MCF 10A (cell line): Measurements from ENCODE around the gene MYH1. TPM values are rescaled to one million over a fixed set of nuclear protein-coding genes. Genes with fewer than 3 reads are reported as not detected.

Experiments
- Bru-seq: library from RNA; stranded (reverse); fragments of 400-500 nt; gene quantifications from one replicate; lab custom pipeline; 2021; lab: Mats Ljungman, UMichigan
- BruChase-seq, 2 experiments: library from RNA; stranded (reverse); fragments of 400-500 nt; gene quantifications; one replicate each; lab custom pipeline; 2021; lab: Mats Ljungman, UMichigan
- BruUV-seq: library from RNA; stranded (reverse); fragments of 400-500 nt; replicated peaks from 2 replicates; lab custom pipeline; 2021; lab: Mats Ljungman, UMichigan
- CTCF ChIA-PET: fragments of 300-600 bp; sonication (Branson Sonifier 250); formaldehyde crosslinking; extraction: SDS; loops from one replicate; lab custom pipeline; 2021; ENCODE audit warnings: antibody characterized with exemption, inconsistent platforms; lab: Yijun Ruan, JAX
- POLR2A ChIA-PET: fragments of 300-600, 350-650 bp; sonication (Branson Sonifier 250); formaldehyde crosslinking; extraction: SDS; loops from one replicate; lab custom pipeline; 2020; ENCODE audit warnings: antibody characterized with exemption, inconsistent platforms; lab: Yijun Ruan, JAX
- DNase-seq: peaks from one replicate; pipeline ENCODE4 v3.0.0-alpha.2; 2018; ENCODE audit not compliant: unreplicated experiment
- H3K27ac Mint-ChIP-seq: one replicate; pipeline ENCODE4 v1.8.0; 2022; ENCODE audit warnings: mild to moderate bottlenecking, low read depth, mixed read lengths; ENCODE audit not compliant: unreplicated experiment
- H3K27me3 Mint-ChIP-seq: one replicate; pipeline ENCODE4 v1.8.0; 2022; ENCODE audit warnings: mixed read lengths; ENCODE audit not compliant: insufficient read depth, unreplicated experiment
- H3K36me3 Mint-ChIP-seq: one replicate; pipeline ENCODE4 v1.8.0; 2022; ENCODE audit warnings: mild to moderate bottlenecking, moderate library complexity, mixed read lengths; ENCODE audit not compliant: insufficient read depth, unreplicated experiment
- H3K4me1 Mint-ChIP-seq: one replicate; pipeline ENCODE4 v1.8.0; 2022; ENCODE audit warnings: mixed read lengths; ENCODE audit not compliant: insufficient read depth, unreplicated experiment
- H3K4me3 Mint-ChIP-seq: one replicate; pipeline ENCODE4 v1.8.0; 2022; ENCODE audit warnings: mild to moderate bottlenecking, moderate library complexity, mixed read lengths; ENCODE audit not compliant: unreplicated experiment
- H3K9me3 Mint-ChIP-seq: one replicate; pipeline ENCODE4 v1.8.0; 2022; ENCODE audit warnings: mixed read lengths; ENCODE audit not compliant: unreplicated experiment
- intact Hi-C: fragments of 100-400 bp; cut with micrococcal nuclease; formaldehyde crosslinking; loops from 2 replicates; pipeline ENCODE4 v1.14.1; 2022
- long read RNA-seq: library from polyadenylated mRNA; stranded (forward); transcript quantifications from one replicate; pipeline ENCODE4 v2.0.0, GENCODE V29; 2022
- total RNA-seq: library from RNA; stranded (reverse); gene quantifications from 2 replicates; pipeline ENCODE4 v1.2.3, GENCODE V29; 2022
- TF ChIP-seq, protein P1 (sequence below): fragments of 200-600 bp; IDR thresholded peaks from one replicate; pipeline ENCODE4 v1.8.0; 2022; ENCODE audit warnings: antibody characterized with exemption, mild to moderate bottlenecking; ENCODE audit not compliant: unreplicated experiment

The MYH1 gene
- total RNA-seq (not detected in 2 replicates), Bru-seq, nascent RNA (not detected), BruChase-seq, experiment 1, labeled RNA remaining after a 6-hour chase (not detected), BruChase-seq, experiment 2, labeled RNA remaining after a 2-hour chase (not detected)
- long read RNA-seq, result 0 reads

DNA sequence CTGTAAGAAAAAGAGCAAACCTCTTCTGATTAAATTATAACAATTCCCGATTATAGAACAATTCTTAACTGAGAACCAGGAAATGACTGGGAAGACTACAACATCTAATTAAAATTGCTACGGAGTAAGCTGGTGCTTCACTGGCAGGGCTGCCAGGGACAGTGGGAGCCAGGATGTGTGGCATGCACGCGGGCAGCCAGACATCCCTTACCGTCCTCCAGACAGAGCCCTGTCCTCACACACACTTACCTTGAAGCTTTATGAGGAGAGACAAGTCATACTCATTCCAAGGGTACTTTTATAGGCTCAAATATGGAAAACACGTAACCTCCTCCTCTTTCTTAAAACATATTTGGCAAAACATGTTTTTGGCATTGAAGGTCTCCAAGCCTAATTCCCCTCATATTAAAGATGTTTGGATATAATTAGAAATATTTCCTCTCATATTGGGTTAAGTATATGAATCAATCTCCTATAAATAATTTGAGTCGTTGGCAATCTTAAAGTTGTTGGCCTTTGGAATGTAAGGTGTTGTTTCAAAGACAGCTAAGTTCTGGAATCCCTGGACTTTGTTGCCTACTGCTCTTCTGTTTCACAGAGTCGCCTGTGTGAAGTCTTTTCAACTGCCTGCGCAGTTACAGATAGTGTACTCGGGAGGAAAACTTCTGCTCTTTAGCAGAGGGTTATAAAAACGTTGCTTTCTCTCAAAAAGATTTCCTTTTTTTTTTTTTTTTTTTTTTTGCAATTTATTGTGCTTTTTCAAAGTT, at the start of gene MYH1:
TSS of gene MYH1 (minus strand) at position 272 of the 767 bp plus-strand sequence. CDS start 1,900 bp downstream, outside the sequence.
- POLR2A ChIA-PET, result no interaction called here

DNA sequence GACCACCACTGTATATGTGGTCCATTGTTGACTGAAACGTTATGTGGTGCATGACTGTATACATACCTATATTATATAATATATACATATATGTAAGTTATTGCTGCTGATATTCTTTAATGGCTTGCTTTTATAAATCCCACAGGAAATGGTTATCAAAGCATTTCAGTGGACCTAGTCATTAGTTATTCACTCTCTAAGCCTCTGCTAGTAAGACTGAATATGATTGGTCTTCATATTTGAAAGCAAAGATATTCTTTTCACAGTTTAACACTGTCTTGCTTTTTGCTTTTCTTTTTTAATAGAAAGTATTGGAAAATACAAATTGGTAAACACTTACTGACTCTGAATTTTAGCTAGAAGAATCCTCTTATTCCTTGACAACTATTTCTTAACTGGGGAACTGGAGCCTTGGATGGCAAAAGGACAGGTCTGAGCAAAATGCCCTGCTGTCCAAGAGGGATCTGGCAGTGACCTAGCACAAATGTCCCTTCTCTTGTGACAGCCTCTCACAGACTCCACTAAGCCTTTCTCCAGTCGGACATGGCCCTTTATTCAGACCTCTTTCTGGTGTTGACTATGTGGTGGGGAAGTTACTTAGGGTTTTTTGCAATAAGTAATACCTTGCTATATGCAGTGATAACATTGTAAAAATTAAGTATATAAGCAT, 45.8 kb upstream of the MYH1 start:
- ChIA-PET CTCF (no interaction called here), POLR2A (no interaction called here)
- intact Hi-C loops, result no loop called here
- Mint-ChIP-seq H3K27me3 (no peaks in the 10 kb centered on the region), H3K4me3 (no peak overlapping the region), H3K9me3 (no peaks in the 10 kb centered on the region), H3K27ac (no peak overlapping the region), H3K4me1 (no peaks in the 10 kb centered on the region), H3K36me3 (no peaks in the 10 kb centered on the region)
- TF ChIP-seq, protein P1, sequence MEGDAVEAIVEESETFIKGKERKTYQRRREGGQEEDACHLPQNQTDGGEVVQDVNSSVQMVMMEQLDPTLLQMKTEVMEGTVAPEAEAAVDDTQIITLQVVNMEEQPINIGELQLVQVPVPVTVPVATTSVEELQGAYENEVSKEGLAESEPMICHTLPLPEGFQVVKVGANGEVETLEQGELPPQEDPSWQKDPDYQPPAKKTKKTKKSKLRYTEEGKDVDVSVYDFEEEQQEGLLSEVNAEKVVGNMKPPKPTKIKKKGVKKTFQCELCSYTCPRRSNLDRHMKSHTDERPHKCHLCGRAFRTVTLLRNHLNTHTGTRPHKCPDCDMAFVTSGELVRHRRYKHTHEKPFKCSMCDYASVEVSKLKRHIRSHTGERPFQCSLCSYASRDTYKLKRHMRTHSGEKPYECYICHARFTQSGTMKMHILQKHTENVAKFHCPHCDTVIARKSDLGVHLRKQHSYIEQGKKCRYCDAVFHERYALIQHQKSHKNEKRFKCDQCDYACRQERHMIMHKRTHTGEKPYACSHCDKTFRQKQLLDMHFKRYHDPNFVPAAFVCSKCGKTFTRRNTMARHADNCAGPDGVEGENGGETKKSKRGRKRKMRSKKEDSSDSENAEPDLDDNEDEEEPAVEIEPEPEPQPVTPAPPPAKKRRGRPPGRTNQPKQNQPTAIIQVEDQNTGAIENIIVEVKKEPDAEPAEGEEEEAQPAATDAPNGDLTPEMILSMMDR, result no peak
- DNase-seq, result no peak
- no TSS peak for BruUV-seq

More for the DNA sequence above, at the start of gene MYH1:
- CTCF ChIA-PET, result no interaction called here
- intact Hi-C loops, result no loop called here
- no TSS peak for BruUV-seq
- H3K36me3 Mint-ChIP-seq, result no peaks in the 10 kb centered on the region
- peaks cover 37% of the 10 kb centered on the region for H3K27me3 Mint-ChIP-seq
- H3K9me3 Mint-ChIP-seq, result no peaks in the 10 kb centered on the region
- TF ChIP-seq, protein P1, result no peak
- no peak for DNase-seq
- H3K4me3 Mint-ChIP-seq, result no peak within 1 kb of the TSS
- H3K4me1 Mint-ChIP-seq, result no peaks in the 10 kb centered on the region
- H3K27ac Mint-ChIP-seq, result no peak within 1 kb of the TSS

DNA sequence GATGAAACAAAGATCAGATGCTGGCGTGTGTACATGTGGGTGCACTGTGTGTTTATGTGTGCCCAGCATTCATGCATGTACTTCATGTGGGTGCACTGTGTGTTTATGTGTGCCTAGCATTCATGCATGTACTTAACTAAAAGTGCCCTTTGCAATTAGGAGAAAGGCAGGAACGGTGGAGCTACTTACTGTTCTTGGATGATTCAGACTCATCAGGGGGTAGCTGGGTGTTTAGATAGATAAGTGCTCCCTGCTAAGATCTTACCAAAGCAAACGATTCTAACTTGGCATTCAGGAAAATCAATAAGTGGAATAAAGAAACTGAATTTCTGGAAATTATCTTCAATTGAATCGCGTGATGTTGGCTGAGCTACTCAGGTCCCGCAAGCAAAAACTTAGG, 39.7 kb upstream of the MYH1 start:
- Mint-ChIP-seq H3K9me3 (no peaks in the 10 kb centered on the region), H3K36me3 (no peaks in the 10 kb centered on the region), H3K4me3 (no peak overlapping the region), H3K27me3 (no peaks in the 10 kb centered on the region), H3K4me1 (no peaks in the 10 kb centered on the region), H3K27ac (no peak overlapping the region)
- CTCF ChIA-PET, result interaction anchor here (0.6 to 1.2 kb wide), 2 partner anchors 89 to 1022 kb away, joined by 3 read pairs; no protein-coding TSS in a partner anchor
- intact Hi-C loops, result no loop called here
- POLR2A ChIA-PET, result no interaction called here
- no TSS peak for BruUV-seq
- TF ChIP-seq, protein P1, result no peak
- no peak for DNase-seq

DNA sequence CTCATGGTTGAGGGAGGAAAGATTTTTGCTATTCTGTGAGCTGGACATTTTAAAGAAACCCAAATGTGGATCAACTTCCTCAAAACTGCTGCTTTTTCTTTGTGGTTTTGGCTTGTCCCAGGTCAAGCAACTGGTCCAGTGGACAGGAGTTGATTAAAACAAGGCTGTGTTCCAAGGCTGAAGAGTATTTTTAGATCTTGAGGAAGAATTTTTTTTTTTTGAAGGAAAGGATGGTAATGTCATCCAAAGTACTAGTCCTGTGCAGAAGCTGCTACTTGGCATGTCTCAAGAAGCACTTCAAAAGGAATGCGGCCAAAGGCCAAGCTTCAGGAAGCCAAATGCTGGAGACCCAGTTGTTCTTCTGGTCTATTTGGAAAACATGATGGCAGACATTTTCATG, 39.1 kb upstream of the MYH1 start:
- no peaks in the 10 kb centered on the region for H3K4me1 Mint-ChIP-seq
- ChIA-PET POLR2A (no interaction called here), CTCF (interaction anchor here (1.2 kb wide), 1 partner anchor 89 kb away, joined by 3 read pairs; no protein-coding TSS in a partner anchor)

More for the DNA sequence above, 39.1 kb upstream of the MYH1 start:
- Mint-ChIP-seq H3K27me3 (no peaks in the 10 kb centered on the region), H3K4me3 (no peak overlapping the region), H3K27ac (no peak overlapping the region), H3K36me3 (no peaks in the 10 kb centered on the region), H3K9me3 (no peaks in the 10 kb centered on the region)
- no TSS peak for BruUV-seq
- TF ChIP-seq, protein P1, result no peak
- intact Hi-C loops, result no loop called here
- DNase-seq, result no peak
